Sciatic nerve (tissue), 2 donors: ENCODE results near the gene RPS18. TPM values are rescaled to one million over a fixed set of nuclear protein-coding genes. Genes with fewer than 3 reads are reported as not detected.

Experiments used
- ATAC-seq: fragments of 200-7000 bp; cut with Tn5 transposase; one replicate; pipeline ENCODE4 v1.9.1; 2020; ENCODE audit warnings: mild to moderate bottlenecking, moderate library complexity
- DNase-seq: peaks from one replicate; pipeline ENCODE4 v3.0.0-alpha.2; 2020; ENCODE audit warnings: low spot score
- intact Hi-C: fragments of 100-400 bp; cut with DNase I; formaldehyde crosslinking; loops from one replicate; pipeline ENCODE4 v1.14.2; 2022
- microRNA-seq: library from miRNA; unstranded; fragments of <30 nt; microRNA quantifications from one replicate; pipeline ENCODE4 v1.2.0, GENCODE V29; 2020
- total RNA-seq: library from RNA; stranded (reverse); fragmentation: NEBNext Ultra II Directional; extraction: Animal tissue kit (Norgen Biotek cat#: 25700); gene quantifications from one replicate; pipeline ENCODE4 v1.2.1, GENCODE V29; 2021
- donor health status: DM: no; HTN: no; CAD: no.
- donor health status: DM: no; HTN: no; CAD: no.

Gene RPS18
- total RNA-seq, 1 donor from 2014 or later: 1,733 TPM

GRCh38 chr6:33321227-33321626, 49.4 kb downstream of the RPS18 start:
- DNase-seq: no peak
- intact Hi-C loops: no loop called here
- ATAC-seq: no peak

- no peak for ATAC-seq
- DNase-seq: no peak
- intact Hi-C loops: no loop called here
Observed at GRCh38 chr6:33323623-33323948, 51.7 kb downstream of the RPS18 start.

GRCh38 chr6:33324125-33324524, 52.2 kb downstream of the RPS18 start:
- intact Hi-C loops: no loop called here
- DNase-seq (no peak), ATAC-seq (no peak)

Small RNAs within 50 kb of the gene (microRNA-seq; reads per million reads assigned to microRNA genes)
- gene MIR6834 (not detected), gene MIR6873 (not detected)

Other genes starting within 250 kb of the RPS18 start
- gene HLA-DPA1, start 198.4 kb upstream of the RPS18 start, total RNA-seq: 141 TPM
- gene HLA-DPB1, start 196.1 kb upstream of the RPS18 start, total RNA-seq: 138 TPM
- gene COL11A2, start 79.6 kb upstream of the RPS18 start, total RNA-seq: 5.6 TPM
- 54.0 TPM for gene RXRB, start 71.4 kb upstream of the RPS18 start, total RNA-seq
- 65.3 TPM for gene SLC39A7, start 71.2 kb upstream of the RPS18 start, total RNA-seq
- 12.7 TPM for gene HSD17B8, start 67.4 kb upstream of the RPS18 start, total RNA-seq
- gene RING1, start 63.6 kb upstream of the RPS18 start, total RNA-seq: 39.5 TPM
- gene VPS52, start 199 bp upstream of the RPS18 start, total RNA-seq: 50.0 TPM
- 14.8 TPM for gene B3GALT4, start 5.0 kb downstream of the RPS18 start, total RNA-seq
- 32.4 TPM for gene WDR46, start 17.2 kb downstream of the RPS18 start, total RNA-seq
- 27.1 TPM for gene PFDN6, start 17.5 kb downstream of the RPS18 start, total RNA-seq
- gene RGL2, start 26.9 kb downstream of the RPS18 start, total RNA-seq: 83.5 TPM
- 85.5 TPM for gene TAPBP, start 42.0 kb downstream of the RPS18 start, total RNA-seq
- gene ZBTB22, start 45.7 kb downstream of the RPS18 start, total RNA-seq: 23.2 TPM
- gene DAXX, start 50.9 kb downstream of the RPS18 start, total RNA-seq: 35.9 TPM
- 1.5 TPM for gene KIFC1, start 119.7 kb downstream of the RPS18 start, total RNA-seq
- 107 TPM for gene PHF1, start 138.9 kb downstream of the RPS18 start, total RNA-seq
- gene CUTA, start 146.0 kb downstream of the RPS18 start, total RNA-seq: 107 TPM
- gene SYNGAP1, start 148.0 kb downstream of the RPS18 start, total RNA-seq: 30.2 TPM
- 6.5 TPM for gene ZBTB9, start 182.5 kb downstream of the RPS18 start, total RNA-seq